HG02763 (cell line): Measurements from ENCODE around the gene ABHD16A.

Experiments
- ATAC-seq: cut with Tn5 transposase; IDR thresholded peaks from one replicate; pipeline ENCODE4 v1.9.1; 2021; ENCODE audit warnings: mild to moderate bottlenecking, moderate library complexity; ENCODE audit not compliant: unreplicated experiment

ABHD16A gene

GRCh38 chr6:31702819-31703716 lies at the start of gene ABHD16A:
ABHD16A (minus strand) TSS chr6:31703324; CDS start chr6:31703281, 43 bp downstream.
- peak; percentile 83 for ATAC-seq

DNA sequence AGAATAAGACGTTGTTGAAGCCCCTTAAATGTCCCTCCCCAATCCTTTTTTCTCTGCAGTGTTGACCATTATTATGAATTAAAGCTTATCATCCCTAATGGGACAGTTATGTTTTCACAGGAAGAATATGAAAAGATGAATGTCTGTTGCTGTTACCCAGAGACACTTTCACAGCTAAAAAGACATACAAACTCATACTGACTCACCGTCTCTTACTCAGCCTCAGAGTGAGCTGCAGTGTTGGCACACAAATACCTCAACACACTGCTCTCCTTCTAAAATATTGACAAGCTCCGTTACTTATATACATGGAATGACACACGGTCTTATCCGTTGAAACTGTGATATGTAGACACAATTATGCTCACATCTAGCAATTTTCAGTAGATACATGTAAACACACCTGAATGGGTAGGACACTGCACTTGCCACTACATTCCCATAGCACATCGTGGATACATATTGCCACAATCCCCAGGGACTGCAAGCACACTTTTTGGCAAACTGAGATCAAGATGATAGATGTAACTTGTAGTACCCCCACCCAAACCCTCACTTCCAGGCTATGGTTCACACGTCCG lies 49.7 kb upstream of the ABHD16A start:
- no peak for ATAC-seq

GRCh38 chr6:31750411-31751022 lies 47.4 kb upstream of the ABHD16A start:
- no peak for ATAC-seq

DNA sequence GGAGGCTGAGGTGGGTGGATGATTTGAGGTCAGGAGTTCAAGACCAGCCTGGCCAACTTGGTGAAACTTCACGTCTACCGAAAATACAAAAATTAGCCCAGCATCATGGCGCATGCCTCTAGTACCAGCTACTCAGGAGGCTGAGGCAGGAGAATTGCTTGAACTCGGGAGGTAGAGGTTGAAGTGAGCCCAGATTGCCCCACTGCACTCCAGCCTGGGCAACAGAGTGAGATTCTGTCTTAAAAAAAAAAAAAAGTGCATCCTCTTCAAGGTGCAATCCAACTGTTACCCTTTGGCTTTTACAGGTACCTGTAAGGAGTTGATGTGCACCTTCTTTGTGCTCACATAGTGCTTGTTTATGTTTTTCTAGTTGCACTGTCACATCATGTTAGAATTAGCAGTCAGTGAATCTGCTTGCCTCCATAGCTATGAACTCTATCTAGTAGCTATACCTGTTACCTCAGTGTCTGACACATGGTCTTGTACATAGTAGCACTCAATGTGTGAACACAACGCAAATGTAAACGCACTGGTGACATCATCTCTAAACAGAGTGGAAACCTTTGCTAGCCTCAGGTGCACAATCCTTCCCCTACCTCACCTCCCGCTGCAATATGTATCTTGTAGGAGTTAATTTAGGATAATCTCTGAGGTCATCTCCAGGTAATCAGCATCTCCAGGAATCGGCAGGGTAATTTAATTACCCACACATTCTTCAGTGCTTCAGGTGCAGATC lies 46.3 kb upstream of the ABHD16A start:
- ATAC-seq: no peak

- no peak for ATAC-seq
Observed at GRCh38 chr6:31744422-31744821, 41.3 kb upstream of the ABHD16A start.

DNA sequence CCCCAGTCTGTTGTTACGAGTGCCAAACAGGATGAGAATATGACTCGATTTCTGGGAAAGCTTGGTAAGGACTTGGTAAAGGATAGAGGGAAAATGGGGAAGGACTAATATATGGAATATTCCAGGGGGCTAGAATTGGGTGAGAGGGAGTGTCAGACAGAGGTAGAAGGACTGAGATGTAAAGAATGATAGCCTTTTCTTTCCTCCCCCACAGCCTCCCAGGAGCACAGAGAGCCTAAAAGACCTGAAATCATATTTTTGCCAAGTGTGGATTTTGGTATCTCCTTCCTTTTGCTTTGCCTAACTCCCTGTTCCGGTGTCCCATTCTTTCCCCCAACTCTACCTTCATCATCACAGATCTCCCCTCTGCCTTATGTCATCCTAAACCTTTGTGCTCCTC lies 39.8 kb upstream of the ABHD16A start:
- ATAC-seq: no peak

DNA sequence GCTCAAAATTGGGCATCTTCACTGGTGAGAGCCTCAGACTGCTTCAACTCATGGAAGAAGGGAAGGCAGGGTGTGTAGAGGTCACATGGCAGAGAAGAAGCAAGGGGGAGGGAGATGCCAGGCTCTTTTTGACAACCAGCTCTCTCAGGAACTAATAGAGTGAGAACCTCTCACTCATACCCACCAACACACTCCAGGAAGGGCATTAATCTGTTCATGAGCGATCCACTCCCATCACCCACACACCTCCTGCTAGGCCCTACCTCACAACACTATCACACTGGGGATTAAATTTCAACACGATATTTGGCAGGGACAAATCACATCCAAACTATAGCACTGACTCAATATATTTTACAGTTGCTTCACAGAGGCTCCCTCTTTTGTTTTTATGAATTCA lies 38.7 kb upstream of the ABHD16A start:
- no peak for ATAC-seq

DNA sequence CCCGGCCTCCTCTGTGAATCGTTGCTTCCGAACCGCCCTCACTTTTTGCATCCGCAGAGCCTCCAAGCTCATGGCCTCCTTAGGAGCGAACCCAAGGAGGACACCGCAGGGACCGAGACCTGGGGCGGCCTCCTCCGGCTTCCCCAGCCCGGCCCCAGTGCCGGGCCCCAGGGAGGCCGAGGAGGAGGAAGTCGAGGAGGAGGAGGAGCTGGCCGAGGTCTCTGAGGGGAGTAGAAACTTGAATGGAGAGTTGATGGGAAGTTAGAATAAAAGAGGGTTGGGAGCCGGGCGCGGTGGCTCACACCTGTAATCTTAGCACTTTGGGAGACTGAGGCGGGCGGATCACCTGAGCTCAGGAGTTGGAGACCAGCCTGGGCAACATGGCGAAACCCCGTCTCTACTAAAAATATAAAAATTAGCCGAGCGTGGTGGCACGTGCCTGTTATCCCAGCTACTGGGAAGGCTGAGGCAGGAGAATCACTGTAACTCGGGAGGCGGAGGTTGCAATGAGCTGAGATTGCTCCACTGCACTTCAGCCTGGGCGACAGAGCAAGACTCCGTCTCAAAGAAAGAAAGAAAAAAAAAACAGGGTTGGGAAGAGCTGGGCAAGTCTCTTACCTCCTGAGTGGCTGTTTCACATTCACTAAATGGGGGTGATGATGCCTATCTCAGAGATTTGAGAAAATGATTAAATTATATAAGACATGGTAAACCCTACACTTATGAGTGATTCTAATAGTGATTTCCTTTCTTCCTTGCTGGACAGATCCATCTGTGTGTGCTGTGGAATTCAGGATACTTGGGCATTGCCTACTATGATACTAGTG lies 37.5 kb upstream of the ABHD16A start:
- no peak for ATAC-seq

DNA sequence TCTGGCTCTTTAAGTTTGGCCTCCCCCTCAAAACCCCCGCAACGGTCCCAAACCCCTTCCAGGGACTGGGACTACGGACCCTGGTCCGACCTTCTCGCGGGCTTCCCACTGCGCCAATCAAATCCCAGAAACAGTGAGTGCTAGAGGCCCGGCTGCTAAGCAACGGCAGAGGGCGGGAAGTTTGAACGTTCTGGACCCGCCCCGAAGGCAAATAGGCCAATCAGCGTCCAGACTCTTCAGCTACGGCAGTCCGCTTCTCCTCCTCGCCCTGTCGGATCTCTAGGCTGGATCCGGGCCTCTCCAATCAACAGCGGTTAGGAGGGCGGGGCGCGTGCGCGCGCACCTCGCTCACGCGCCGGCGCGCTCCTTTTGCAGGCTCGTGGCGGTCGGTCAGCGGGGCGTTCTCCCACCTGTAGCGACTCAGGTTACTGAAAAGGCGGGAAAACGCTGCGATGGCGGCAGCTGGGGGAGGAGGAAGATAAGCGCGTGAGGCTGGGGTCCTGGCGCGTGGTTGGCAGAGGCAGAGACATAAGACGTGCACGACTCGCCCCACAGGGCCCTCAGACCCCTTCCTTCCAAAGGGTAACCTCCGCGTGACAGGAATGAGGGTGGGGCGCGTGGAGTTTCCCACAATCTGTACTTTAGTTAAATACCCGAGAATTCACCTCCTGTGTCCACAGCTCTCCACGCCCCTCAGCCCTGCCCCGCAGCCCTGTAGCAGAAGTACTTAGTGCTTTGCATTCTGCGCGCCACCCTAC lies 36.7 kb upstream of the ABHD16A start, which contains the start of gene MSH5:
Gene MSH5 (plus strand): TSS at position 367 of the 758 bp plus-strand sequence. CDS start 462 bp downstream, outside the sequence.
- ATAC-seq: peak; percentile 77

GRCh38 chr6:31737991-31738979 lies 35.2 kb upstream of the ABHD16A start:
- peak; percentile 18 for ATAC-seq

DNA sequence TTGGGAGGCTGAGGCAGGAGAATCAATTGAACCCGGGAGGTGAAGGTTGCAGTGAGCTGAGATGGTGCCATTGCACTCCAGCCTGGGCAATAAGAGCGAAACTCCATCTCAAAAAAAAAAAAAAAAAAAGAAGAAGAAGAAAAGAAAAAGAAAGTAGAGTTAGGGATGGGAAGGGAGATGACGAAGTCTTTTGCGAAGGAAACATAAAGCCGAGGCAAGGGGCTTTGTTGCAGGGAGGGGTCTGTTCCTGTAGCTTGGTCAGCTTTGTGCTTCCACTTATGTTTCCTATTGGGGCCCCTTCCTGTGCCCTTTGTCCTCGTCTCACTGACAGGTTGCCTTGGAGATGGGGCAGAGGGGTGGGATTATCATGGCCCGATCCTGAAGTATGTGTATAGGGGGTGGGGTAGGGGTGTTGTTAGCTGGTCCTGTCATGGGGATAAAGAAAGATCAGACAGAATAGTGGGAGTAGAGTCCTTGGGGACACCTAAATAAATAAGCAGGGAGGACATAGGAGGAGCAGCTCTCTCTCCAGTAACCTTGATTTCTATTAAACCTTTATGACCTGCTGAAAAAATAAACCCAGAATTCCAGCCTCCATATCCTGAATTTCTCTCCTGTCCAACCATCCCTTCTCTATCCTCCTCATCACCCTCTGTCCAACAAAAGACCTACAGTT lies 34.3 kb upstream of the ABHD16A start:
- ATAC-seq: no peak

DNA sequence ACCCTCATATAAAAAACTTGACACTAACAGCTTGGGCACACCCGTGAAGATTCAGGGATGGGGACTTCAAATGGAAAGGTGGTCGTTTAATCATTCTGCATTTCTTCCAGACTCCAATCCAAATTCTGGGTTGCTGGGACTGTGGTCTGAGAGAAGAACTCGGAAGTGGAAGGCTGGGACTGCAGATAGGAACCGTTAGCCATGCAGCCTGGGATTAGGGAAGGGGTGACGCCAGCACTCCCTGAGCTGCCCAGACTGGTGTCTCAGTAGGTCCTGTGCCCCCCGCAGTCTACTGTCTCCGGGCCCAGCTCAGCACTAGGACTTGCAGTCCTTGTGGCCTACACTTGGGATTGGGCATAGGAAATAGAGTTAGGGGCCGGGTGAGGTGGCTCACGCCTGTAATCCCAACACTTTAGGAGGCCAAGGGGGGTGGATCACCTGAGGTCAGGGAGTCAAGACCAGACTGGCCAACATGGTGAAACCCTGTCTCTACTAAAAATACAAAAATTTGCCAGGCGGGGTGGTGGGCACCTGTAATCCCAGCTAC lies 33.7 kb upstream of the ABHD16A start:
- ATAC-seq: no peak

DNA sequence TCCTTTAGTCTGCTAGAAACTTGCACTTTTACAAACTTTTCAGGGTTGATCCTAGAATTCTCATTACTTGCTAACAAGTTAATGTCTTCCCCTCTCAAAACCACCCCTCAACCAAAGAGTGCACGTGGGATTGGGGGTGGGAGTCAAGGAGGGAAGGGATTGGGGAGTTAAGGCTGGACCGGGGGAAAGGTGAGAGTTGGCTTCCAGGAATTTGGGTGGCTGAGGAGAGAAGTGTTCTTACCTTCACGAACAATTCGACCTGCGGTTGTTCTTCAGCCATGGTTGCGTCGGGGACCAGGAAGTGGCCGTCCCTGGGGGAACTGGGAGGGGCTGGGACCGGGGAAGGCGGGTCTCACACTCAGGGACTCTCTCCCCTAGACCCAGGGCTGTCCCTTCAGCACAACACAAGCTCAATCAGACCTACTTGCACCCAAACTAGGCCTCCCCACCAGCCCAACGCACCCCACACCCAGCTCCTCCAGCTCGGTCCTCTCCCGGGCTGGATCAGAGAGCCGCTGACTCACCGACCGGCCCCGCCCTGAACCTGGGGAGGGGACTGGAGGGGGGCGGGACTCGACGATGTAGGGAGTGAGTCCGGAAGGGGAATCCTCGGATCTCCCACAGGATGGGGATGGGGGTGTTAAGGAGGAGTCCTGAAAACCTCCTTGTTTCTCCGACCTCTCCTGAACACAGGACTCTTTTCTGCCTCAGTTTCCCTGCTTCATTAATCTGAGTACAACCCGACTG lies 33.1 kb upstream of the ABHD16A start, which contains the start of gene CLIC1:
Gene CLIC1 (minus strand): TSS at position 510 of the 747 bp plus-strand sequence. CDS start 230 bp downstream, at position 280.
- ATAC-seq: peak; percentile 18

DNA sequence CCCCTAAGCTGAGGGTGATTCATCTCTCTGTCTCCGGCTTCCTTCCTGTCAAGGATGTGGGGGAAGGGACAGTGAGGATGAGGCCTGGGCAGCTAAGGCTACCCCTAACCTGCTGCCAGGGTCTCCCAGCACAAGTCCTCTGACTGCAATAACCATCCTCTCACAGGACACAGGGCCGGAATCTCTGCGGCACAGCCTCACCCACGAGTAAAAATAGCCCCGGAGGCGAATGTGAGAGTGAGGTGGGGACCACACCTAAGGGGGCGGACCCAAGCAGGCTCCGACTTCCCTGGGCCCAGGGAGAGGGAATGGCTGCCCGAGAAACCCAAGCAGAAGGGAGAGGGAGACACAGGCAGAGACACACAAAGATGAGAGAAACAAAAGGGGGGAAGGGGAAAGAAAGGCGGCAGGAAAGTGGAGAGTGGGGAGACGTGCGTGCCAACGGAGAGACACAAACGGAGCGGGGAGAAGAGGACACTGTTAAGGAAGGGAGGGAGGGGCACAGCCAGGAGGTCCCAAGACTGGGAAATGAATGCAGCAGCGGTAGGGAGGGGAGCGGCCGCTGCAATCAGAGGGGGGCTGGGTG lies 31.8 kb upstream of the ABHD16A start:
- ATAC-seq: no peak

DNA sequence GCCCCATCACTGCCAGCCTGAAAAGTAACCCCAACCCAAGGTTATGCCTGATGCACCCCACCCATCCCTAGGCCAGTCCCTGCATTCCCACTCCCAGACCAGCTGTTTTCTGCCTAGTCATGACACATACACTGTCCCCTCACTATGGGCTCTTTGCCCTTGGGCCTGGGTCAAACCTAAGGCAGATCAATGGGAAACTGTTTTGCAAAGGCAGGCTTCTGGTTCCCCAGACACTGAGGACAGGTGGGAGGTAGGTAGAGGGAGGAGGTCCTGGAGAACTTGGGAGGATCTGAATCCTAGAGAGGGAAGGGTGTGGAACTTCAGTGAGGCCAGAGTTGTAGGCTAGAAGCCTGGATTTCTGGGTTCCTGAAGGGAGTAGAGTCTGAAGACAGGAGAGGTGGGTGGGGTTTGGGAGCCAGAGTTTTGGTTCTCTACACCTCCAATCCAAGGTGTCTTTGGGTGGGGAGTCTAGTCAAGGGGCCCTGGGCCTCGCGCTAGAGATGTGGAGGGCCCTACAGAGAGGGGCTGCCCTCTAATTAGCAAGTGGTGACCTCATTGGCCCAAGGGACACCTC lies 31.2 kb upstream of the ABHD16A start:
- no peak for ATAC-seq

- no peak for ATAC-seq
Observed at GRCh38 chr6:31733734-31734133, 30.6 kb upstream of the ABHD16A start.
